ENCODE measurements around the gene RELB. TPM values are rescaled to one million over a fixed set of nuclear protein-coding genes. Genes with fewer than 3 reads are reported as not detected.

Gene RELB
- total RNA-seq, 2 donors from 2014 or later, result 11.0 to 13.0 TPM

GRCh38 chr19:45008552-45008951, 7.3 kb downstream of the RELB start:
- TF ChIP-seq POLR2AphosphoS5 (IDR thresholded peaks at IDR 0.05) (no peak), POLR2A (IDR thresholded peaks at IDR 0.05) (no peak), CTCF (IDR thresholded peaks at IDR 0.05) (no peak)
- no peaks in the 10 kb centered on the region for H3K36me3 ChIP-seq
- DNase-seq (ENCODE audit: low spot score), result no peak
- H3K27me3 ChIP-seq (replicated peaks; ENCODE audit: insufficient read depth), result no peaks in the 10 kb centered on the region
- no peaks in the 10 kb centered on the region for H3K9me3 ChIP-seq
- 67% methylated on average over 10 of the region's 10 CpGs for WGBS
- H3K4me3 ChIP-seq, result no peak overlapping the region
- no peaks in the 10 kb centered on the region for H3K4me1 ChIP-seq (replicated peaks)
- intact Hi-C loops (cut with DNase I), result no loop called here
- H3K27ac ChIP-seq, result no peak overlapping the region

- Histone ChIP-seq H3K9me3 (no peaks in the 10 kb centered on the region), H3K27ac (no peak overlapping the region), H3K4me1 (replicated peaks) (no peaks in the 10 kb centered on the region), H3K27me3 (replicated peaks; ENCODE audit: insufficient read depth) (no peaks in the 10 kb centered on the region), H3K36me3 (no peaks in the 10 kb centered on the region), H3K4me3 (no peak overlapping the region)
- intact Hi-C loops (cut with DNase I), result no loop called here
- DNase-seq (ENCODE audit: low spot score), result no peak
- WGBS, result 94% methylated on average over 8 of the region's 9 CpGs
- TF ChIP-seq POLR2AphosphoS5 (IDR thresholded peaks at IDR 0.05) (no peak), POLR2A (IDR thresholded peaks at IDR 0.05) (no peak), CTCF (IDR thresholded peaks at IDR 0.05) (no peak)
These were observed 8.5 kb downstream of the RELB start for GRCh38 chr19:45009625-45010255.

GRCh38 chr19:45010306-45010705, 9.0 kb downstream of the RELB start:
- TF ChIP-seq POLR2A (IDR thresholded peaks at IDR 0.05), result no peak
- no peak for TF ChIP-seq CTCF (IDR thresholded peaks at IDR 0.05)
- TF ChIP-seq POLR2AphosphoS5 (IDR thresholded peaks at IDR 0.05), result no peak
- no peak for DNase-seq (ENCODE audit: low spot score)
- no peaks in the 10 kb centered on the region for H3K9me3 ChIP-seq
- H3K4me3 ChIP-seq, result no peak overlapping the region
- 67% methylated on average over 6 of the region's 6 CpGs for WGBS
- intact Hi-C loops (cut with DNase I), result no loop called here
- H3K4me1 ChIP-seq (replicated peaks), result no peaks in the 10 kb centered on the region
- no peak overlapping the region for H3K27ac ChIP-seq
- no peaks in the 10 kb centered on the region for H3K36me3 ChIP-seq
- no peaks in the 10 kb centered on the region for H3K27me3 ChIP-seq (replicated peaks; ENCODE audit: insufficient read depth)

DNA sequence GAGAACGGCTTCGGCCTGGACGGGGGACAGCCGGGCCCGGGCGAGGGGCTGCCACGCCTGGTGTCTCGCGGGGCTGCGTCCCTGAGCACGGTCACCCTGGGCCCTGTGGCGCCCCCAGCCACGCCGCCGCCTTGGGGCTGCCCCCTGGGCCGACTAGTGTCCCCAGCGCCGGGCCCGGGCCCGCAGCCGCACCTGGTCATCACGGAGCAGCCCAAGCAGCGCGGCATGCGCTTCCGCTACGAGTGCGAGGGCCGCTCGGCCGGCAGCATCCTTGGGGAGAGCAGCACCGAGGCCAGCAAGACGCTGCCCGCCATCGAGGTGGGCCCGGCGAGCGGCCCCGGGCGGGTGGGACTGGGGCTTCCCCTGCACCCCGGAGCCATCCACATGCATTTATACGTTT, 10.7 kb downstream of the RELB start:
- TF ChIP-seq CTCF (IDR thresholded peaks at IDR 0.05) (no peak), POLR2A (IDR thresholded peaks at IDR 0.05) (no peak), POLR2AphosphoS5 (IDR thresholded peaks at IDR 0.05) (no peak)
- 95% methylated on average over 41 of the region's 42 CpGs for WGBS
- intact Hi-C loops (cut with DNase I), result no loop called here
- Histone ChIP-seq H3K36me3 (no peaks in the 10 kb centered on the region), H3K9me3 (no peaks in the 10 kb centered on the region), H3K4me1 (replicated peaks) (no peaks in the 10 kb centered on the region), H3K27me3 (replicated peaks; ENCODE audit: insufficient read depth) (no peaks in the 10 kb centered on the region), H3K4me3 (no peak overlapping the region), H3K27ac (no peak overlapping the region)
- no peak for DNase-seq (ENCODE audit: low spot score)

All from prostate gland (tissue), 2 donors.